H1 (cell line): ENCODE results near the gene EXD3.

ENCODE experiments used
- ATF2 ChIP-seq: IDR thresholded peaks from 2 replicates; pipeline ENCODE4 v1.6.1; 2012; ENCODE audit warnings: low read length, inconsistent platforms
- POLR2AphosphoS5 ChIP-seq: IDR thresholded peaks from 2 replicates; pipeline ENCODE4 v1.6.1; 2011; ENCODE audit warnings: low read depth, low read length

DNA sequence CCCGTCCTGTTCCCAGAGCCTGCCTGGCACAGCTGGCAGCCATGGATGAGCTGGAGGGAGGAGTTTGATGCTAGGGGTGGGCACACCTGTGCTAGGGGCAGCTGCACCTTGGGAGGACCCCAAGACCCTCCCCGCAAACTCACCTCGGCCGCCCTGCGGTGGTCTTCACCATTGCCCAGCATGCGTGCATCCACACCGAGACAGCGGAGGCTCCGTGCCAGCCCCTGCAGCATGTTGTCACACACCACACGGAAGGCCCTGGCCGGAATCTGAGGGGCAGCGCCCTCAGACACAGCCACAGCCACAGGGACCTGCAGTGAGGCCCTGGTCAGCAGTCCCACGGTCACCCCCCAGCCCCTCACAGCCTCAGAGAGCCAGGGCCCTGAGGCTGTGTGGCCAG lies 75.0 kb downstream of the EXD3 start:
- TF ChIP-seq ATF2 (no peak), POLR2AphosphoS5 (no peak)
